Activated naive CD4-positive, alpha-beta T cell treated with Interleukin-2 at 50 U/mL for 16 hours (primary cell): Measurements from ENCODE around the gene MAP1B.

Experiments used
- DNase-seq: peaks from one replicate; pipeline ENCODE4 v3.0.0-alpha.2; 2020

Gene MAP1B

GRCh38 chr5:72199681-72200080 lies 92.4 kb downstream of the MAP1B start:
- no peak for DNase-seq

DNA sequence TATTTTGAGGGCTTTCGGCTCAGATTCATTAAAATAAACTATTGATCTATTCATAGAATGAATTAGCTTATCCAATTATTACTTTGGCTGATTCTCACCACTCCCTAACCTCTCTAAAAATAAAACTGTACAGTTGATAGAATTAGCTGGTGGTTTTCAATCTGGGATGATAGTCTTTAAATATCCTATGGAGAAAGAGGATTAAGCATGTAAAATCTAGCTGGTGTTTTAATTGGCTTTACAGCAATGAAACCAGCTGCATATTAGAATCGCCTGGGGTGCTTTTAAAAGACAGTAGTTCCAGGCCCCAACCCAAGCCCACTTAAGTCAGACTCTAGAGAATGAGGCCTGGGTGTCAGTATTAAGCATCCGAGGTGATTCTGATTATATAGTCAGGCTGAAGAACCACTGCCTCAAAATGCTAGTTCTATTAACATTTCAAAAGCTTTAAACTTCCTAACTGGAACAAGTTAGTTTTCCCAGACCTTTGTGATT lies 95.1 kb downstream of the MAP1B start:
- DNase-seq: no peak

- no peak for DNase-seq
These were observed 96.1 kb downstream of the MAP1B start for GRCh38 chr5:72203251-72203845.

- no peak for DNase-seq
These were observed 97.7 kb downstream of the MAP1B start for GRCh38 chr5:72204946-72205345.

DNA sequence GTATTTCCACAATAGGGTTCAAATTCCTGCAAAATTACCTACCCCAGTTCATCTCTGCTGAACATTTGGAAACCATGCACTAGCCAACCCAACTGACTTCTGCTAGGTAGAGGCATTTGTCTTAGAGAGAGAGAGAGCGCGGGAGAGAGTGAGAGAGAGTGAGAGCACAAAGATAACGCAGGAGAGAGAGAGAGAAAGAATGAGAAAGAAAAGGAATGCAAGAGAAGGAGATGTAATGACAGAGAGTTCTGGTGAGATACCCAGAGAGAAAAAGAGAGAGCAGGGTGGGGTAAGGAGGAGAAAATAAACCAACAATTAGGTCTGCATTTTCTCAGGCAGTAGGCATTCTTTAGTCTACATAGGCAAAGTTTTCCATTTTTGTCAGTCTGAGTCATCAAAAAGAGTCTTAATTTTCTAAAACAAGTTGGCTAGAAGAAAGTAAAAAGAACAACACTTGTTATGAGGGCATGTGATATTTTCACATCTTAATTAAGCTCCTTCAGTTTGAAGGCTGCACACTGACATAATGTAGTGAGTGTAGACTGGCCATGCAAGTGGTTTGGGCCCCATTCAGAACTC lies 98.2 kb downstream of the MAP1B start:
- DNase-seq: no peak

- DNase-seq: no peak
These were observed 98.9 kb downstream of the MAP1B start for GRCh38 chr5:72206160-72206559.

DNA sequence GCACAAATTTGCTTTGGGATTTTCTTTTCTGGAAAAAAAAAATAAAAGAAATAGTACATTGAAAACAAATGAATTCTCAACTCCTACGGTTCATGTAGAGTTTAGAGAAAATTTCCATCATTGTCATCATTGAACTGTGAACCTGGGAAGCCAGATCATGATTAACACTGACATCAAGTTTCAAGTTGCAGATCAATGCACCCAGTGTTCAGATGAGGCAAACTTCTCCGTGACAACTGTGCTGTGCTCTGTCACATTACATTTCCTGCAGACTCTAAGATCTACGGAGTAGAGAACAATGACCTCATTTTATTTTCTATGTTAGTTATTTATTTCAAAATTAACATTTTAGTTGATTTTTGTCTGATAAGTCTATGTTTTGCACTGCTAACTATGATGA lies 99.7 kb downstream of the MAP1B start:
- no peak for DNase-seq

- no peak for DNase-seq
These were observed 101.2 kb downstream of the MAP1B start for GRCh38 chr5:72208324-72208926.

GRCh38 chr5:72209147-72210115 lies 102.2 kb downstream of the MAP1B start:
- no peak for DNase-seq

DNA sequence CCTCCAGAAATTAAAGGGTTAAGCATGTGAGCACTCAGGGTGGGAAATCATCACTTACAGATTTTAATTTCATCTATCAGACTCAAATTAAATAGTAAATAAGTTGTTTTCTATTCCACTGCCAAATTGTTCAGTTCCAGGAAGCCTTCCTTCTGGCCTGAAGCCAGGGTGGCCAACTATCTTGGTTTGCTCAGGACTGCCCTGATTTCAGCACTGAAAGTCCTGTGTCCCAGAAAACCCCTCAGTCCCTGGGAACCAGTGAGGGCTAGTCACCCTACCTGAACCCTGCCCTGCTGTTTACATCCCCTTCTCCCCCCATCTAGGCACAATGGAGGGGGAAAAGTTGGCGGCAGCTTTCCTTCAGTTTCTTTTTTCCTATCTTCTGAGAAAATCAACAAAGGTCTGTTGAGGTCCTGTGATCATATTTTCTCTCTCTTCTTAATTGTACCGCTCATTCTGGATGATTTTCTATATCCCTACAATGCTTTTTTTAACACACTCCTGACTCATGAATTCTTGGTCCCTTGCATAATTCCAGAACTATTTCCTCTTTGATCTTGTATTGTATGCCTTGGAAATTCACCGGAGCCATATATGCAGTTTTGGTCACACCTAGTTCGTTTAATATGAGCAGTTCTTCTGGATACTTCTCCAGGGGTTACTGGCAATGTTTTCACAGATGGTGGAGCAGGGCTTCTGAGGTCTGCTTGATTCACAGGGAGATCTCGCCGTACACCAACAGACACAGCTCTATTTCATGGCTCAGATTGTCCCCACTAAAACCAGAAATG lies 103.8 kb downstream of the MAP1B start:
- DNase-seq: no peak

DNA sequence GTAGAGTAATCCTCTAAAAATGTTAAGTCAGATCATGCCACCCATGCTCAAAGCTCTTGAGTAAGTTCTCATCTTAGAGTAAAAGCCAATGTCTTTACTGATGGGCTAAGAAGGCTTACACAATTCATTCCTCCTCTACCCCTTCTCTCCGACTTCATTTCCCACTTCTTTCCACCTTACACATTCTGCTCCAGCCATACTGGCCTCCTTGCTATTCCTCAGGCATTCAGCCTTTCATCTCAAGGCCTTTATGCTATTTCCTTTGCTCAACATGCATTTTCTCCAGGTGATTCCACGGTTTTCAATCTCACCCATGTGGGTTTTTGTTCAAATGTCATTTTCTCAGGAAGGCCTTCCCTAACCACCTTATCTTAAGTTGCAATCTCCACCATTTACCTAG lies 104.9 kb downstream of the MAP1B start:
- DNase-seq: no peak

GRCh38 chr5:72213482-72213881 lies 106.2 kb downstream of the MAP1B start:
- DNase-seq: no peak

DNA sequence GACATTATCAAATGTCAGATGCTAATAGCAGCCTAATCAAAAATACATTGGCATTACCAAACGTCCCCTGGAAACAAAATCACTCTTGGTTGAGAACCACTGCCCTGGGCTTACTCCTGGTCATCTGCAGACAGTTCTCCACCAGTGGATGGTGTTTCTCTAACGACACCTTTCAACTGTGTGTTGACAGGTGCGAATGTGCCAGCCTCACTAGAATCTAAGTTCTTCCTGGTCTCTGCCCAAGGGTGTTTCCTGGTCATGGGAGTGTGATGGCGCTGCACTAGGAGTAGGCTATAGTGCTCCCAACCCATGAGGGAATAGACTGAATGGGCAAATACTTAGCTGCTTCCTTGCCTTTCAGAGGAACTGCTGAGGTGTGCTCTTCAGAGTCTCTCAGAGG lies 106.9 kb downstream of the MAP1B start:
- no peak for DNase-seq

DNA sequence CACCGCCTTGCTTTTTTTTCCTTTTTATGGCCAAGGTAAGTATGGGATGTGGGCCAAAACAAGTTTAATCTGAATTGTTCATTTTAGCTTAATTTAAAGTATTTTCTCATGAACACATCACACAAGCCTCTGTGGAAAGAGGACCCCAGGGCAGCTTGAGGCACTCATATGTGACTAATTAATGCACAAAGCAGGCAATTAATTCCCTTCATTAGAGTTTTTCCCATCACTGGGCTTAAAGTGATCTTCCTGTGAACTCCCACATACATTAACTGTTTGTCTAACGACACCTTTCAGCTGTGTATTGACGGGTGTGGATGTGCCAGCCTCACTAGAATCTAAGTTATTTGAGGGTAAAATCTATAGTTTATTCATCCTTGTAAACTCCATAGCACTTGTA lies 109.5 kb downstream of the MAP1B start:
- no peak for DNase-seq

DNA sequence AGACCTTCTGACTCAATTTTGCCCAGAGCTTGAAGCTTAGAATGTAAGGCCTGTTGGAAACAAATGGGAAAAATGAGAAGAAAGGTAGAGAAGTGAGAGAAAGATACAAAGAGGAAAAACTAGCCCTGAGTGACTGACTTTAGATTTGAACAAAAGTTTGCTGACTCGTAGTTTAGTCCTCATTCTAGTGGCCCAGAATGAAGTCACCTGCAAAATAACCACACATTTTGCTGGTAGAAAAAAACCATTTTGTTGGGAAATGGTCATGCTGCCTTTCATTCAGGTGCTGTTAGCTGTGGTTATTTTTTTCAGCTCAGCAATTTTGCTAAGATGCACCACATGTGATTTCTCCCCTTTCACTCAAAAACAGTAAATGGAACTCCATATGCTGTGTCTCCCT lies 113.8 kb downstream of the MAP1B start:
- DNase-seq: no peak

GRCh38 chr5:72221541-72221940 lies 114.3 kb downstream of the MAP1B start:
- no peak for DNase-seq

- no peak for DNase-seq
These were observed 115.2 kb downstream of the MAP1B start for GRCh38 chr5:72222521-72222920.

GRCh38 chr5:72223371-72223770 lies 116.1 kb downstream of the MAP1B start:
- no peak for DNase-seq

- DNase-seq: no peak
These were observed 117.7 kb downstream of the MAP1B start for GRCh38 chr5:72224946-72225463.

GRCh38 chr5:72225741-72226140 lies 118.5 kb downstream of the MAP1B start:
- DNase-seq: no peak

DNA sequence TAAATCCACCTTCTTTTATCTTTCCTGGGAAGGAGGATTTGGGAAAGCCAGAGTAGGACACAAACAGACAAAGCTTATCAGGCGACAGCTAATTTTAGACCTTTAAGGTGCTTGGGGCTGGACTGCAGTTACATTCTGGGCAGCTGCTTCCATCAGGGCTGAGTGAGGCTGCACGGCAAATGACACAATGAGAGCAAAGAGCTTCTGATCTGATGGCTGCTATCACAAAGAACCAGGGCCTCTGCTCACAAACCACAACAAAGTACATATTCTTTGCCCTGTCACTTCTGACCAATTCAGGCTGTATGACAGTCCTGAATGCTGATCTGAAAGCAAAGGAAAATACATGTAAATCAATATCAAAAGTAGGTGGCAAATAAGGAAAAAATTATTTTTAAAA lies 119.7 kb downstream of the MAP1B start:
- DNase-seq: no peak

- DNase-seq: no peak
These were observed 121.7 kb downstream of the MAP1B start for GRCh38 chr5:72228960-72229359.
